HepG2 (cell line): Measurements from ENCODE around the gene ATRAID.

Experiments
- CTCF ChIP-seq: sonication (generic); formaldehyde crosslinking; IDR thresholded peaks from 2 replicates; pipeline ENCODE4 v1.5.0; 2020; ENCODE audit warnings: mild to moderate bottlenecking, missing genetic modification reagents, moderate library complexity
- MEF2D ChIP-seq: sonication (generic); formaldehyde crosslinking; IDR thresholded peaks from 2 replicates; pipeline ENCODE4 v1.5.1; 2020; ENCODE audit warnings: mild to moderate bottlenecking, missing genetic modification reagents
- SMC3 ChIP-seq: IDR thresholded peaks from 2 replicates; pipeline ENCODE4 v1.6.1; 2011; ENCODE audit warnings: low read length, improper control_type of control experiment
- ZFP1 ChIP-seq: IDR thresholded peaks from 2 replicates; pipeline ENCODE4 v1.6.1; 2016
- ZNF317 ChIP-seq: sonication (generic); formaldehyde crosslinking; IDR thresholded peaks from 2 replicates; pipeline ENCODE4 v1.5.0; 2020; ENCODE audit warnings: mild to moderate bottlenecking, missing genetic modification reagents

GRCh38 chr2:27189989-27190388 is 21.9 kb upstream of the ATRAID start:
- TF ChIP-seq SMC3 (no peak), ZNF317 (CRISPR knock-in tag) (no peak), CTCF (no peak), ZFP1 (no peak), MEF2D (no peak)
